HG02884 (cell line): Measurements from ENCODE around the gene HTT.
"Not testable (repeated sequence)": the region's sequence is repeated elsewhere in the genome, so short reads cannot be mapped to it uniquely, and the experiment has no call there.

ENCODE experiments used
- ATAC-seq: cut with Tn5 transposase; IDR thresholded peaks from one replicate; pipeline ENCODE4 v1.9.1; 2021; ENCODE audit warnings: mild to moderate bottlenecking, moderate library complexity; ENCODE audit not compliant: unreplicated experiment

HTT gene

GRCh38 chr4:3077796-3078195 is 3.3 kb downstream of the HTT start:
- peak; percentile 36 for ATAC-seq

- ATAC-seq, result no peak
These were observed 5.2 kb downstream of the HTT start for GRCh38 chr4:3079694-3080123.

- no peak for ATAC-seq
These were observed 8.5 kb downstream of the HTT start for GRCh38 chr4:3082925-3083515.

GRCh38 chr4:3083732-3084131 is 9.3 kb downstream of the HTT start:
- no peak for ATAC-seq

GRCh38 chr4:3085948-3086670 is 11.6 kb downstream of the HTT start:
- ATAC-seq, result no peak

- no peak for ATAC-seq
These were observed 12.8 kb downstream of the HTT start for GRCh38 chr4:3087115-3087797.

GRCh38 chr4:3091464-3091863 is 17.0 kb downstream of the HTT start:
- no peak for ATAC-seq

GRCh38 chr4:3094701-3095100 is 20.2 kb downstream of the HTT start:
- not testable (repeated sequence) for ATAC-seq

GRCh38 chr4:3096202-3096601 is 21.7 kb downstream of the HTT start:
- ATAC-seq, result no peak

GRCh38 chr4:3098346-3098745 is 23.9 kb downstream of the HTT start:
- ATAC-seq, result no peak

GRCh38 chr4:3106339-3107186 is 32.1 kb downstream of the HTT start:
- ATAC-seq, result peak; percentile 90

- no peak for ATAC-seq
These were observed 32.8 kb downstream of the HTT start for GRCh38 chr4:3107271-3107670.

- ATAC-seq, result no peak
These were observed 33.2 kb downstream of the HTT start for GRCh38 chr4:3107691-3108121.

- no peak for ATAC-seq
These were observed 33.7 kb downstream of the HTT start for GRCh38 chr4:3108211-3108610.

- no peak for ATAC-seq
These were observed 37.0 kb downstream of the HTT start for GRCh38 chr4:3111461-3111860.

GRCh38 chr4:3112201-3112600 is 37.7 kb downstream of the HTT start:
- no peak for ATAC-seq

GRCh38 chr4:3112609-3113469 is 38.4 kb downstream of the HTT start:
- no peak for ATAC-seq

- no peak for ATAC-seq
These were observed 39.9 kb downstream of the HTT start for GRCh38 chr4:3114377-3114776.

- ATAC-seq, result no peak
These were observed 41.3 kb downstream of the HTT start for GRCh38 chr4:3115637-3116270.

GRCh38 chr4:3116955-3117354 is 42.5 kb downstream of the HTT start:
- ATAC-seq, result no peak
